ENCODE results near the gene FBXL7.

FBXL7 gene

GRCh38 chr5:15914638-15915037, 414.7 kb downstream of the FBXL7 start:
- TF ChIP-seq, protein P1, sequence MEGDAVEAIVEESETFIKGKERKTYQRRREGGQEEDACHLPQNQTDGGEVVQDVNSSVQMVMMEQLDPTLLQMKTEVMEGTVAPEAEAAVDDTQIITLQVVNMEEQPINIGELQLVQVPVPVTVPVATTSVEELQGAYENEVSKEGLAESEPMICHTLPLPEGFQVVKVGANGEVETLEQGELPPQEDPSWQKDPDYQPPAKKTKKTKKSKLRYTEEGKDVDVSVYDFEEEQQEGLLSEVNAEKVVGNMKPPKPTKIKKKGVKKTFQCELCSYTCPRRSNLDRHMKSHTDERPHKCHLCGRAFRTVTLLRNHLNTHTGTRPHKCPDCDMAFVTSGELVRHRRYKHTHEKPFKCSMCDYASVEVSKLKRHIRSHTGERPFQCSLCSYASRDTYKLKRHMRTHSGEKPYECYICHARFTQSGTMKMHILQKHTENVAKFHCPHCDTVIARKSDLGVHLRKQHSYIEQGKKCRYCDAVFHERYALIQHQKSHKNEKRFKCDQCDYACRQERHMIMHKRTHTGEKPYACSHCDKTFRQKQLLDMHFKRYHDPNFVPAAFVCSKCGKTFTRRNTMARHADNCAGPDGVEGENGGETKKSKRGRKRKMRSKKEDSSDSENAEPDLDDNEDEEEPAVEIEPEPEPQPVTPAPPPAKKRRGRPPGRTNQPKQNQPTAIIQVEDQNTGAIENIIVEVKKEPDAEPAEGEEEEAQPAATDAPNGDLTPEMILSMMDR (IDR thresholded peaks at IDR 0.05), result no peak

DNA sequence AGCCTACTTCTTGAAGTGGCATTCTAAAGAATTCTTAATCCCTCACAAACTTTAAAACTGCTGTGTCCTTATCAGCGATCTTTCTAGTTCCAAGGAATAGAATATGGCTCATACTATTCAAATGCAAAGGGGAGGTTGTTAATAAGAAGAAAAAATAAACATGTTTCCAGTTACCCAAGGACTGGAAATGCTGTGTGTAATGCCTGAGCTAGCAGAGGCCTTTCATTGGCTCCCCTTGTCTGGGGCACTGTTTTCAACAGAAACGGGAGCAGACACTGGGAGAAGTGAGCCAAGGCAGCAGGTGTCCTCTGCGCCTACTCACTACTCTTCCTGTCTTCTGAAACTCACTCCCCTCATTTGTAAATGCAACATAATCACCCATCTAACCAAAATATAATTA, 426.6 kb downstream of the FBXL7 start:
- TF ChIP-seq, protein P1 (IDR thresholded peaks at IDR 0.05), result no peak

- TF ChIP-seq, protein P1 (IDR thresholded peaks at IDR 0.05), result no peak
These were observed 427.9 kb downstream of the FBXL7 start for GRCh38 chr5:15927710-15928380.

DNA sequence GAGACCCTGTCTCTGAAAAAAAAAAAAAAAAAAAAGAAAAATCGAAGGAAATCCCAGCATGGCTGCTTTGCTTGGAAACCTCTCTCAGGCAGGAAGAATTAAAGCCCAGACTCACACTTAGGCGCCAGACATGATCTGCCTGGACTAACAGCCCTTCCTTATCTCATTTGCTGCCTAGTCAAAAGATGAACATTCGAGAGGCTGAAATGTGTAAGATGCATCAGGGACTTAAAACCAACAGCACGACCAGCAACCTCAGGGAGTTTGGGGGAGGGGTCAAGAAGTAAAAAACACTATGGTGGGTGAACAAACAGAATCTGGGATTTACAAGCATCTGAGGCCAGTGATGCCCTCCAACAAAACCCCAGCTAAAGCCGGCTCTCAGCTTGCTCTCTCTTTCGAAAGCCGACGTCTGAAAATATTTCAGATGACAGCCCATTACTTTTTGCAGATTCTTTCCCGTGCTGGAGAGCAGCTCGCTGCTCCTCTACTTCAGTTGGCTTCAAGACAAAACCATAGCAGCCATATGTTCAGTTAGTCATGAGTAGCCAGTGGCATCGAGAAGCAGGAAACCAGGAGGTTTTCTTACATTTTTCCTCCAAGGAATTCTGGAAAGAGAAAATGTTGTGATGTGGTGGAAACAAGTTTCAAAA, 429.8 kb downstream of the FBXL7 start:
- TF ChIP-seq, protein P1 (IDR thresholded peaks at IDR 0.05), result no peak

DNA sequence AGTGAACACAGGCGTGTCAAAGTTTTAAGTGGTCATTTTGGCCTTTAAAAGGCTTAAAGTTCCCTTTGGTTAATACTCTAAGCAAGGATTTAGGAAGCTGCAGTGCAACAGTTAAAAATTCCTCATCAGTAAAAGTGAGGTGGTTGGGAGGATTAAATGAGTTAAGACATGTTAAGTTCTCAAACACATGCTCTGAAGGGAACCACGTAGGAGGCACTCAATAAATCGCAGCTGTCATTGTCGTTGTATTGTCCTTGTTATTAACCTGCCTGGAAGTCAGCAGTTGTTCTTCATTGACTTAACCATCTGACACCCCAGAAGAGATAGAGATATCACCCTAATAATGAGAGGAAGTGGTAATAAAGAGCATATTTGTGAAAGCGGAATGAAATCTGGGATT, 432.1 kb downstream of the FBXL7 start:
- TF ChIP-seq, protein P1 (IDR thresholded peaks at IDR 0.05), result no peak

- TF ChIP-seq, protein P1 (IDR thresholded peaks at IDR 0.05), result no peak
These were observed 433.6 kb downstream of the FBXL7 start for GRCh38 chr5:15933259-15934207.

DNA sequence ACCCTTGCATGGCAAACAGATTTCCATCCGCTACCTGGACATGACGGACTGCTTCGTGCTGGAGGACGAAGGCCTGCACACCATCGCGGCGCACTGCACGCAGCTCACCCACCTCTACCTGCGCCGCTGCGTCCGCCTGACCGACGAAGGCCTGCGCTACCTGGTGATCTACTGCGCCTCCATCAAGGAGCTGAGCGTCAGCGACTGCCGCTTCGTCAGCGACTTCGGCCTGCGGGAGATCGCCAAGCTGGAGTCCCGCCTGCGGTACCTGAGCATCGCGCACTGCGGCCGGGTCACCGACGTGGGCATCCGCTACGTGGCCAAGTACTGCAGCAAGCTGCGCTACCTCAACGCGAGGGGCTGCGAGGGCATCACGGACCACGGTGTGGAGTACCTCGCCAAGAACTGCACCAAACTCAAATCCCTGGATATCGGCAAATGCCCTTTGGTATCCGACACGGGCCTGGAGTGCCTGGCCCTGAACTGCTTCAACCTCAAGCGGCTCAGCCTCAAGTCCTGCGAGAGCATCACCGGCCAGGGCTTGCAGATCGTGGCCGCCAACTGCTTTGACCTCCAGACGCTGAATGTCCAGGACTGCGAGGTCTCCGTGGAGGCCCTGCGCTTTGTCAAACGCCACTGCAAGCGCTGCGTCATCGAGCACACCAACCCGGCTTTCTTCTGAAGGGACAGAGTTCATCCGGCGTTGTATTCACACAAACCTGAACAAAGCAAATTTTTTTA, 436.7 kb downstream of the FBXL7 start:
- TF ChIP-seq, protein P1 (IDR thresholded peaks at IDR 0.05), result no peak
